Cardiac ventricle fibroblast (primary cell): ENCODE data around the gene PTCH1. TPM values are rescaled to one million over a fixed set of nuclear protein-coding genes. Genes with fewer than 3 reads are reported as not detected.

Experiments used
- total RNA-seq: library from RNA; depleted of rRNA; stranded (reverse); fragments of >200 nt; gene quantifications from 2 replicates; pipeline ENCODE4 v1.2.3, GENCODE V29; 2015

Gene PTCH1
- 5.6 and 10.5 TPM in 2 replicates for total RNA-seq

DNA sequence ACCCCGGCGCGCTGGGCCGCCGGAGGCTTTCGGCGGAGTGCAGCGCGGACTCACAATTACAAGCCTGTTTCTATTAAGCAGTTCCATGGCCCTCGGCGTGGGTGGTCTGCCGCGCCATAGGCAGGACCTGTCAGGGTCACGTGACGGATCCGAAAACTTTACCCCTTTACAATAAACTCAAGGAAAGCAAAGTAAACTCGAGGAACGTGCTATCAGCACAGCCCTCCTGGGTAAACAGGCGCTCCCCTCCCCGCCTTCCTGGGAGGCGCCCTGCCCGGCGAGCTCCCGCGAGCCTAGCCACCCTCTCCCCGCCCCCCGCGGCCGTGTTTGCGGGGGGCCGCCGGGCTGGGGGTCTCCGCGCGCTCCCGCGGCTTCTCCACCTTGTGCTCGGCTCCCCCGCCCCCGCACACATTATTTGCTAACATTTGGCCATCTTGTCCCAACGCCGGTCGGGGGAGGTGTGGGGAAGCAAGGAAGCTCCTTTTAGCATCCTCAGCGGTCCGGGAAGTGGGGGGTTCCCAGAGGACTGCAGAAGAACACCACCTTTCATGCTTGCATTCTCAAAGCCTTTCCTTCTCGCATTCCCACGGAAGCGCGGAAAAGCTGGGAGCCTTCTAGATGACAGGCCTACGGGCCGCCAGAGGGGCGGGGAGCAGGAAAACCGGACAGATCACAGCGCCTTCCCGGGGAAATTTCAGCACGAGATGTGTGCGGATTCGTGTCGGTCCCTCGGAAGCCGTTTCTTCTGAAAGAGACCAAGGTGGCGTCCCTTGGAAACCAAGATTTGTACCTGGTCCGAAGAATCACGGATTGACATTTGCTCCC is at the start of gene PTCH1:
Gene PTCH1 (minus strand): TSS at position 238 of the 825 bp plus-strand sequence.

Other genes starting within 250 kb of the PTCH1 start
- gene FANCC, start 199.3 kb downstream of the PTCH1 start, total RNA-seq = 2.5 and 3.6 TPM in 2 replicates